22Rv1 (cell line): ENCODE results near the gene CCDC160.
"Not testable (repeated sequence)": the region's sequence is repeated elsewhere in the genome, so short reads cannot be mapped to it uniquely, and the experiment has no call there.

Experiments
- H3K27ac ChIP-seq: fragments of 450-650 bp; 2 replicates; pipeline ENCODE4 v1.5.1; 2017
- ZFX ChIP-seq: fragments of 450-650 bp; IDR thresholded peaks from 2 replicates; pipeline ENCODE4 v1.6.1; 2017; ENCODE audit warnings: antibody characterized with exemption, borderline replicate concordance
- TF ChIP-seq, protein P1 (sequence below): fragments of 450-650 bp; IDR thresholded peaks from 2 replicates; pipeline ENCODE4 v1.5.1; 2017; ENCODE audit warnings: mild to moderate bottlenecking

The CCDC160 gene

DNA sequence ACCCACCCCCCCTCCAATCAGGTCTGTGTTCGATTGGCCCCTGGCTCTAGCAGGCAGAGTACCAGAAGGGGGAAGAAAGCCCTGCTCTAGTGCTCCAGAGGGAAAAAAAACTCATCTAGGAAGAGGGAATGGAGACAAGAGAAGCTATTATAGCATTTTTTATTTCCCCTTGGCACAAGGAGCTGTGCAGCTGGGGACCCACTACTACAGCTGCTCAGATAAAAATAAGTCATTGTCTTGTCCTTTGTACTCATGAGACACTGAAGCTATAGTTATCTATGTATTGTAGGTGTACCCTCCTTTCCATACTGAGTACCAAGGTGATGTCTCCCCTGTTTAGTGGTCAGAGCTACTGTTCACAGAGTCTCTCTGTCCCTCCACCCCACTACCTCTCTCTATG is 14.3 kb downstream of the CCDC160 start:
- TF ChIP-seq, protein P1, sequence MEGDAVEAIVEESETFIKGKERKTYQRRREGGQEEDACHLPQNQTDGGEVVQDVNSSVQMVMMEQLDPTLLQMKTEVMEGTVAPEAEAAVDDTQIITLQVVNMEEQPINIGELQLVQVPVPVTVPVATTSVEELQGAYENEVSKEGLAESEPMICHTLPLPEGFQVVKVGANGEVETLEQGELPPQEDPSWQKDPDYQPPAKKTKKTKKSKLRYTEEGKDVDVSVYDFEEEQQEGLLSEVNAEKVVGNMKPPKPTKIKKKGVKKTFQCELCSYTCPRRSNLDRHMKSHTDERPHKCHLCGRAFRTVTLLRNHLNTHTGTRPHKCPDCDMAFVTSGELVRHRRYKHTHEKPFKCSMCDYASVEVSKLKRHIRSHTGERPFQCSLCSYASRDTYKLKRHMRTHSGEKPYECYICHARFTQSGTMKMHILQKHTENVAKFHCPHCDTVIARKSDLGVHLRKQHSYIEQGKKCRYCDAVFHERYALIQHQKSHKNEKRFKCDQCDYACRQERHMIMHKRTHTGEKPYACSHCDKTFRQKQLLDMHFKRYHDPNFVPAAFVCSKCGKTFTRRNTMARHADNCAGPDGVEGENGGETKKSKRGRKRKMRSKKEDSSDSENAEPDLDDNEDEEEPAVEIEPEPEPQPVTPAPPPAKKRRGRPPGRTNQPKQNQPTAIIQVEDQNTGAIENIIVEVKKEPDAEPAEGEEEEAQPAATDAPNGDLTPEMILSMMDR, result no peak
- TF ChIP-seq ZFX, result no peak
- no peak overlapping the region for H3K27ac ChIP-seq

DNA sequence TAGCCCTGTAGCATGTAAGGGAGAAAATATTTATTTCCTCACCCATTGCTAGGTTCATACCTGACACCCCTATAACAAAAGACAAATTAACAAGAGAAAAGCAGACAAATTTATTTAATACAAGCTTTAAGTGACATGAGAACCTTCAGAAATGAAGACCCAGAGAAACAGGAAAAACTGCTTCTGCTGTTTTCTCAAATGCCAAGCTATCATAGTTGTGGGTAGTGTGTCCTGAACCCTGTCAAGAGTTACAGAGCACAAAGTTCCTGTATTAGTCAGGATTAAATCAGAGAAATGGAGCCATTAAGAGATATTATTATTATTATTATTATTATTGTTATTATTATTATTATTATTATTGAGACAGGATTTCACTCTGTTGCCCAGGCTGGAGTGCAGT is 17.5 kb downstream of the CCDC160 start:
- H3K27ac ChIP-seq, result no peak overlapping the region
- TF ChIP-seq, protein P1, result no peak
- TF ChIP-seq ZFX, result no peak

DNA sequence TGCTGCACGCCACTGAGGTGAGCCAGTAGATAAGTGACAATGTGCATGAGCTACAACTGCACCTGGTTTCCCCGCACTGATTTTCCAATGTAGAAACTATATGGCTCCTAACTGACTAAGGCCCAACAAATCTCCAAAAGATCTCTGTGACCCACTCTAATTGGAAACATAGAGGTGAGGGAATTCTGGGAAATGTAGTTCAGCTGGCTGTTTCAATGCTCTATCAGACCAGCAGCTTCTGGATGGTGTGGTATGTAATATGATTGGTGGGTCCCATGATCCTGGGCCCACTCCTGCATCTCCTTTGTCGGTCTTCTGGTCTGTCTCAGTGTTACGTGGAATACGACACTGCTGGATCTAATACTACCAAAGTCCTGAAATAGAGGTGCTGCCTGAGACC is 18.6 kb downstream of the CCDC160 start:
- TF ChIP-seq ZFX, result no peak
- TF ChIP-seq, protein P1, result no peak

DNA sequence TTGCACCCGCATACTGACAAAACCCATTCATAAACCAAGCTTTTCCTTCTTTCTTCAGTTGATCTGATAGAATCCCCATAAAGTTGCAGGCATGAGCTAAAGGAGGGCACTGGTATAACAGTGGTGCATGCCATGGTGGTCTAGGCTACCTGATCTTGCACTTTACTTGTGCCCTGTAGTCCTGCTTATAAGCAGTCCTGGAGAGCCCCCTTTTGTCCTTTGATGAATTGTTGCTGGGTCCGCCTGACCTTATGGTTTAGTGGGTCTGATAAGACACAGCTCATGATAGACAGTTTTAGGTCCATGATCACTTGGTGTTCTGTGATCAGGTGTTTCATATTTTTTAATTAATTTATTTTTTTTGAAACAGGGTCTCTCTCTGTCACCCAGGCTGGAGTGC is 19.7 kb downstream of the CCDC160 start:
- TF ChIP-seq, protein P1, result no peak
- TF ChIP-seq ZFX, result no peak

More for the DNA sequence above, 18.6 kb downstream of the CCDC160 start:
- H3K27ac ChIP-seq, result no peak overlapping the region

DNA sequence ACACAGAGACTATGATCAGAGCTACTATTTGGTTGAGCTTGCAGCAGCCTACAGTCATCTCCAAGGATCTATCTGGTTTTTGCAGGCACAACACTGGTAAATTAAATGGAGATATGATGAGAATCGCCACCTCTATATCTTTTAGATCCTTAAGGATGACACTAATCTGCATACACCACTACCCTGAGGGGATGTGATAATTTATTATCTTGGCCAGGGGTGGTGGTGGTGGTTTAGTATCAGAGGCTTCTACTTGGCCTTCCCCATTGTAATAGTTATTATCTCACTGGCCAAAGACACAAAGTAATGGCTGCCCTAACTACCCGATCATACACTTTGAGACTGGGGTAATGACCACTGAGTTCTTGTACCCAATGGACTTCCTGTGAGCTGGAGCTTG is 21.2 kb downstream of the CCDC160 start:
- H3K27ac ChIP-seq, result no peak overlapping the region
- no peak for TF ChIP-seq ZFX

More for the DNA sequence above, 19.7 kb downstream of the CCDC160 start:
- H3K27ac ChIP-seq, result no peak overlapping the region

DNA sequence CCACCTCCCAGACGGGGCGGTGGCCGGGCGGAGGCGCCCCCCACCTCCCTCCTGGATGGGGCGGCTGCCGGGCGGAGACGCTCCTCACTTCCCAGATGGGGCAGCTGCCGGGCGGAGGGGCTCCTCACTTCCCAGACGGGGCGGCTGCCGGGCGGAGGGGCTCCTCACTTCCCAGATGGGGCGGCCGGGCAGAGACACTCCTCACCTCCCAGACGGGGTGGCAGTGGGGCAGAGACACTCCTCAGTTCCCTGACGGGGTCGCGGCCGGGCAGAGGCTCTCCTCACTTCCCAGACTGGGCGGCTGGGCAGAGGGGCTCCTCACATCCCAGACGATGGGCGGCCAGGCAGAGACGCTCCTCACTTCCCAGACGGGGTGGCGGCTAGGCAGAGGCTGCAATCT is 49.0 kb downstream of the CCDC160 start:
- H3K27ac ChIP-seq, result not testable (repeated sequence)

DNA sequence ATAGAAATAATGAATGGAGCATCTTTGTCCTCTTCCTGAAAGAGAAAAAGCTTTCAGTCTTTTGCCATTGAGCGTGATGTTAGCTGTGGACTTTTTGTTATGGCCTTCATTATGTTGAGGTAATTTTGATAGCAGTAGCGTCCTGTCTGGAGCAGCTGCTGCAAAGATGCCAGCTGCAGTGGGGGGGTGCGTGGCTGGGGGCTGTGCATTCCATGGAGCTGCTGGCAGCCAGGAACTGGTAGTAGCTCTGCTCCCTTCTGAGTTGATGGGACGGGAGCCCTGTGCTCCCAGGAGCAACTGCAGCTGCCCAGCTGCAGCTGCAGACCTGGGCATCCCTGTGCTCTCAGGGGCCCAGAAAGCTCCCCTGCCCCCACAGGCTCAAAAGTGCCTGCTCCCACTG is 50.4 kb downstream of the CCDC160 start:
- TF ChIP-seq, protein P1, result no peak
- no peak for TF ChIP-seq ZFX
- H3K27ac ChIP-seq, result no peak overlapping the region

DNA sequence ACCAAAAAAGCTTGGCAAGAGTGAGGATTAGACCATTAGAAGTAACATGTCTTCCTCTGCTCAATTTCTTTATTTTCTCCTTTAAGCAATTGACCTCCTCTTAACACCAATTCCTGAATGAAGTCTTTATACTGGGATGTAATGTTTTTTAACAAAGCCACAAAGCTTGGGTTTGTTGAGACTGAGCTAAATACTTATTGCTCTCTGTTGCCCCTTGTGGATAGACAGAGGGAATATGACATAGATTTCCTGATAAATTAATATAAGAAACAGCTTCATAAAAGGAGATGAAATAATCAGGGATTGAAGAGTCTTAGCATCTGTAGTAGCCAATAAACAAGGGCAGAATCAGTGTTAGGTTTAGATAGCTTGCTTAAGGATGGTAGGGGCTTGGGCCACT is 57.6 kb downstream of the CCDC160 start:
- no peak for TF ChIP-seq ZFX
- TF ChIP-seq, protein P1, result peak; percentile 59
- no peak overlapping the region for H3K27ac ChIP-seq
